Activated gamma-delta T cell (primary cell): Measurements from ENCODE around the gene JAG2.

Source experiments
- DNase-seq: peaks from one replicate; lab custom pipeline; 2025; lab: John Stamatoyannopoulos, UW

JAG2 gene

DNA sequence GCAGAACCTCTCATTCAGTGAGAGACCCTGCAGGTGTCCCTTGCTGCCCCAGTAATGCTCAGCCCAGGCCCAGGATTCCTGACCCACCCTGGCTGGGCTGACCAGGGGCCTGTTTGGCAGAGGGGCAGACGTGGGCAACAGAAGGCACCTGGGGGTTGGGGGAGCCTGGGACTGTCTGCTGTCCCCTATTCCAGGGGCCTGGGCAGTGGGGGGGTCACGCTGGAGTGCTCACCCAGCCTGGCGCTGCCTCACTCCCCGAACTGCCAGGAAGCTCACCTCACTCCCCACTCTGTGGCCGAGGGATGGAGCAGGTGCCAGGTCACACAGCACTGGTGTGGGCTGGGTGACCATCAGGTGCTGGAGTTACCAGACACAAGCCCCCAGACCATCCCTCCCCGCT lies 35.1 kb upstream of the JAG2 start:
- no peak for DNase-seq

DNA sequence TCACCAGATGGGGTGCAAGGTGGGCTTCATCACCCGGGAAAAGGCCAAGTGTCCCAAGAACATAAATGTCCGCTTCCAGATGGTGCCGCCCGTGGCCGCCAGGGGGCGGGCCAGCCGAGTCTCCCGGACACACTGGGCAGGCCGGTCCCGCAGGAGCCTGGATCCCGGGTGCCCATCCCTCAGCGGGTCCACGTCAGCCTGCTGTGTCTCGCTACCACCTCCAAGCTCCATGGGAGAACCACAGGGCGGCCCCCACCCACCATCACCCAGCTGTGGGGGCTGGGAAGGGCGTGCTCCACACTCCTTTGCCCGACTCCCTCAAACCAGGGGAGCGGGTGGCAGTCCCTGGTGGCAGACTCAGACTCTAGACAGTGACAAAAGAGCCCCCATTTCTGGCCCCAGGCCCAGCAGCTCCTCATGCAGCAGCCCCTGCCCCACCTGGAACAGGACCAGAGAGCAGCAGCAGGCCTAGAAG lies 34.5 kb upstream of the JAG2 start:
- DNase-seq = peak; percentile 35

GRCh38 chr14:105201925-105202513 lies 33.4 kb upstream of the JAG2 start:
- no peak for DNase-seq

GRCh38 chr14:105201156-105201924 lies 32.8 kb upstream of the JAG2 start:
- no peak for DNase-seq

- no peak for DNase-seq
These were observed 32.1 kb upstream of the JAG2 start for GRCh38 chr14:105200641-105201040.

DNA sequence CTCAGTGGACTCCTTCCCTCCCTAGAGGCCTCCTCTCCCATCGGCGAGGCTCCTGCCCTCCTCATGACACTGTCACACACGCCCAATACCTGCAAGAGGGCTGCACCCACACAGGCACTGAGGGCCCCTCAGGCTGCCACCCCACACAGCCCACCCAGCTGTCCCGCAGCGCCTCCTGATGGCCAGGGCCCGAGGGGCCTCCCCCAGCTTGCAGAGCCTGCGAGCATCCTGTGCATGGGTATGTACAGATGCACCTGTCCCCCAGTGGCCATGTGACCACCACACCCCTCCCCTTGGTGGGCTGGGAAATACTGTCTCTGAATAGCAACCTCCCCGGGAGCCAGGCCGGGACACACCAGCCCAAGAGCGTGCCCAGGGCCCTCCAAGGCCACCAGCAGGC lies 31.5 kb upstream of the JAG2 start:
- DNase-seq = no peak

DNA sequence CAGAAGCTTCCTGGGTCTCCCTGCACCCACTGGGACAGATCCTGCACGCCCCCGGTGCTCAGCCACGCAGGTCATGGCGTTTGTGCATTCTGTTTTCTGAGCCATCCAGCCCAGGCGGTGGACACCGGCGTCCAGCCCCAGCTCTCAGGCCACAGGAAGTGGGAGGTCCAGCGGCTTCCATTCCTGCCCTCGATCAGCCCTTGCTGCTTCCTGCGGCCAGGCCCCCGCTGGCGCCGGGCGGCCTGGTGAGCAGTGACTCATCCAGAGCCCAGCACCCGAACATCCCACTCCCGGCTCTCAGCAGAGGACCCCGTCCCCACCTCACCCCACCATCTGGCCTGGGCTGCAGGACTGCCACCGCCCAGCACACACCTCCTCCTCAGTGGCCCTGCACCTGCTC lies 30.5 kb upstream of the JAG2 start:
- no peak for DNase-seq

GRCh38 chr14:105198588-105198987 lies 30.0 kb upstream of the JAG2 start:
- DNase-seq = no peak

- no peak for DNase-seq
These were observed 28.6 kb upstream of the JAG2 start for GRCh38 chr14:105197211-105197641.

- no peak for DNase-seq
These were observed 27.8 kb upstream of the JAG2 start for GRCh38 chr14:105196265-105196960.

- no peak for DNase-seq
These were observed 27.1 kb upstream of the JAG2 start for GRCh38 chr14:105195522-105196264.

GRCh38 chr14:105195051-105195450 lies 26.5 kb upstream of the JAG2 start:
- no peak for DNase-seq

DNA sequence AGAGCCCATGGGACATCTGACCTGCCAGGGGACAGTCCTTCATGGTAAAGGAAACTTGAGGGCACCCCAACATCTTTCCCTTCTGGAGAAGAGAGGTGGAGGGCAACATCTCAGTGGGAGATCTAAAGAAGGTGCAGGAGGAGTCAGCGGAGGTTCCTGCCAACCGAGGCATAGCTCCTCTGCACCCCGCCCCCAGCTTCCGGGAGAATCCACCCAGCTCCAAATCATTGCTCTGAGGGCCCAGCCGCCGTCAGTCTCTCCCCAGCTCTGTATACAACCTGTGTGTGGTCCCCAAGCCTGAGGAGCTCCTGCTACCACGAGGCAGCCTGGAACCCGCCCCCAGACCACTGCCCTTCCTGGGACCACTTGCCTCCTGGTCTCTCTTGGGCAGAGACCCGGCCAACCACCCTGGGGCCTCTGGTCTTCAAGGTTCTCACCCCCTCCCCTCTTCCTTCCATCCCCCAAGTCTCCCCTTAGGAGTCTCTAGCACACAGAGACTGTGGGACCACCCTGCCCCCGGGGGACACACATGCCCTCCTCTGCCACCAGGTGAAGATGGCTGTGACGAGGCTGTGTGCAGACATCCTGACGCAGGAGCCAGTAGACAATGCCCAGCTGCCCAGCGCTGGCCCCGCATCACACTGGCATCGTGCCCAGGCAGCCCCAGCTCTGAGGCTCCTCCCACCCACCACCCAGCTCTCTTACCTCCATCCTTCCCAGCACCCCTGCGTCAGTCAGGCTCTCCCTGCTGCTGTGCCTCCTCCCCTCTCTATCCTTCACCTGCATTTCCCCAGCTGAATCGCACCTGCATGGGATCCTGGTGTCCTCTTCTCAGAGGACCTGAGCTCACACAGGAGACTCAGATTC lies 25.6 kb upstream of the JAG2 start:
- DNase-seq = no peak

- DNase-seq = no peak
These were observed 24.5 kb upstream of the JAG2 start for GRCh38 chr14:105192866-105193731.

DNA sequence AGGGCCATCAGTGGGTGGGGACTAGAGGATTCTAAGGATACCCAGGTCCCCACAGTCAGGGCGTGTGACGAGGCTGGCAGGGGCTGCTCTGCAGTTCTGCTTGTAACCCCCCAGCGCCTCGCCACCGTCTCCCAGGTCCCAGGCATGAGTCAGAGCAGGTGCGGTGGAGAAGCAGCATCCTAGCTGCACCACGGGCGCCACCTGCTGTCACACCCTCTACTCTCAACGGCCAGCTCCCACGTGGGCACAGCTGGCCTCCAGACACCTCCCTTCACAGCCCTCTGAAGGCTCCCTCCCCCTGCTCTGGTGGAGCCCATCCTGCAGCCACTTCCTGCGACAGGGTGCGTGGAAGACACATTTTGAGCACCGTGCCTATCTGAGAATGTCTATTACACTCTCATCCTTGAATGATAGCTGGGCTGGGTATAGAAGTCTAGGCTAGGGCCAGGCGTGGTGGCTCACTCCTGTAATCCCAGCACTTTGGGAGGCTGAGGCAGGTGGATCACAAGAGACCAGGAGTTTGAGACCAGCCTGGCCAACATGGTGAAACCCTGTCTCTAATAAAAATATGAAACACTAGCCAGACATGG lies 19.5 kb upstream of the JAG2 start:
- DNase-seq = no peak

- DNase-seq = no peak
These were observed 18.5 kb upstream of the JAG2 start for GRCh38 chr14:105187116-105187515.

DNA sequence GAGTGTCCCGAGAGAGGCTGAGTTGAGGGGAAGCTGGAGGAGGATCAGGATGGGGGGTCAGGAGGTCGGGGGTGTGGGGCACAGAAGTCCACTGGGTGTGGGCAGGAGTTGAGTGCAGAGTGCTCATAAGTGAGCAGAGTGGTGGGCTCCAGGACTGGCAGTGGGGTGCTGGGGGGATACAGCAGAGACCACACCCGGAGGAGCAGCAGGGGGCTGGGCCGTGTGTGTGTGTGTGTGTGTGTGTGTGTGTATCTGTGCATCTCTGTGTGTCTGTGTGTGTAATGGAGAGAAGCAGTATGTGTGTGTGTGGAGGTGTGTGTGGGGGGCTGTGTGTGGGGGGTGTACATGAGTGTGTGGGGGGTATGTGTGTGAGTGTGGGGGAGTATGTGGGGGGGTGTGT lies 17.4 kb upstream of the JAG2 start:
- no peak for DNase-seq

- DNase-seq = no peak
These were observed 16.4 kb upstream of the JAG2 start for GRCh38 chr14:105185001-105185400.

DNA sequence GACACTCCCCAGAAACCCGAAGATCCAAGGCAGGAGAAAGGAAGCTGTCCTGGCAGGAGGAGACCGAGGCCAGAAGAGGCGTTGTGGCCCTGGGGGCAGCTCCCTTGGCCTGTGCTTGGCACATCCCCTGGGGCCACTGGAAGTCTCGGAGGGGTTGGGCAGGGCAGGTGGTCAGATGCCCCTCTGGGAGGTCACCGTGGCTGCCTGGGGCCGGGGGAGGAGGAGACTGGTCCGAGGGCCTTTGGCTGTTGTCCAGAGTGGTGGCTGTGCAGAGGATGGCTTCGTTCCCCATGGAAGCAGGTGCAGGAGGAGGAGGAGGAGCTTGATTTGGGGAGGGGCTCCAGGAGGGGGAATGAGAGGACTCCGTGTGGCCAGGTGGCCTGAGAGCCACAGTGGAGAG lies 15.9 kb upstream of the JAG2 start:
- no peak for DNase-seq
